Thyroid gland (tissue), 4 donors: ENCODE data around the gene TMEM270. TPM values are rescaled to one million over a fixed set of nuclear protein-coding genes. Genes with fewer than 3 reads are reported as not detected.
A peak's percentile ranks its signal among the peaks of the same experiment; 100 is the strongest.

Source experiments
- DNase-seq, 2 donors: peaks; one replicate each; pipeline ENCODE4 v3.0.0-alpha.2; 2019
- H3K27ac ChIP-seq, 3 donors: fragments of 200-600 bp; sonication (generic); 1 replicate in 2 of 3; 2 replicates in 1 of 3; pipeline ENCODE4 v1.5.1; 2016 to 2019; ENCODE audit warnings: mild to moderate bottlenecking in 1 of 3, moderate library complexity in 1 of 3
- H3K27me3 ChIP-seq: fragments of 200-600 bp; sonication (generic); one replicate; pipeline ENCODE4 v1.5.1; 2019
- H3K36me3 ChIP-seq, 2 donors: fragments of 200-600 bp; sonication (generic); one replicate each; pipeline ENCODE4 v1.5.1; 2016 to 2019
- H3K4me1 ChIP-seq, 2 donors: fragments of 200-600 bp; sonication (generic); one replicate each; pipeline ENCODE4 v1.5.1; 2017 to 2019
- H3K4me3 ChIP-seq, 3 donors: fragments of 200-600 bp; sonication (generic); replicated peaks in 1 of 3; 1 replicate in 2 of 3; 2 replicates in 1 of 3; pipeline ENCODE4 v1.5.1; 2016; ENCODE audit warnings: mild to moderate bottlenecking in 1 of 3
- H3K9me3 ChIP-seq: fragments of 200-600 bp; sonication (generic); one replicate; pipeline ENCODE4 v1.5.1; 2017
- CTCF ChIP-seq, 6 experiments: fragments of 200-600 bp in 3 of 6; fragments of 450-650 bp in 3 of 6; sonication (generic) in 3 of 6; IDR thresholded peaks; one replicate each; pipeline ENCODE4 v1.5.1; 2016 to 2019; ENCODE audit warnings: antibody characterized with exemption in 6 of 6, mild to moderate bottlenecking in 2 of 6, inconsistent platforms in 1 of 6, moderate library complexity in 1 of 6
- POLR2A ChIP-seq, 2 donors: fragments of 450-650 bp; IDR thresholded peaks; one replicate each; pipeline ENCODE4 v1.6.1; 2017; ENCODE audit warnings: antibody characterized with exemption in 2 of 2, mild to moderate bottlenecking in 2 of 2, moderate library complexity in 1 of 2
- WGBS, 2 donors: methylation state at CpG; one replicate each; pipeline ENCODE4 v1.1.5; 2017; 5-methylcytosine and 5-hydroxymethylcytosine counted together
- intact Hi-C: fragments of 100-400 bp; cut with DNase I; formaldehyde crosslinking; loops from one replicate; pipeline ENCODE4 v1.15.1; 2023
- total RNA-seq, 4 donors: library from RNA; depleted of rRNA; stranded (reverse); fragments of >200 nt; gene quantifications; one replicate each; pipeline ENCODE4 v1.2.3, GENCODE V29; 2016

The TMEM270 gene
- total RNA-seq, 4 donors from 2014 or later: not detected

GRCh38 chr7:73829921-73830680 lies 30.9 kb upstream of the TMEM270 start:
- H3K9me3 ChIP-seq: no peaks in the 10 kb centered on the region
- no peaks in the 10 kb centered on the region for H3K27me3 ChIP-seq
- H3K4me3 ChIP-seq: peak overlapping the region in 1 of 3 donors; percentile 60
- no peaks in the 10 kb centered on the region for H3K36me3 ChIP-seq
- H3K4me1 ChIP-seq: peaks cover 57 to 60% of the 10 kb centered on the region in 2 donors
- peak overlapping the region; percentile 90 to 98 (median 95) for H3K27ac ChIP-seq
- 31 to 55% methylated on average over 13 of the region's 13 CpGs for WGBS, 2 donors
- peak; percentile 46 to 56 for DNase-seq
- intact Hi-C loops: loop anchor here (5.0 kb wide), 1 partner anchor 88 kb away; no protein-coding TSS in a partner anchor
- TF ChIP-seq CTCF (IDR thresholded peaks at IDR 0.05) (no peak), POLR2A (IDR thresholded peaks at IDR 0.05) (no peak)

GRCh38 chr7:73830681-73831583 lies 30.0 kb upstream of the TMEM270 start, which contains the start of gene CLDN4:
CLDN4 (plus strand) TSS chr7:73830996; CDS start chr7:73831202, 206 bp downstream.
- 0 to 17% methylated on average over 4 to 25 of the region's 42 CpGs for WGBS, 2 donors
- intact Hi-C loops: no loop called here

GRCh38 chr7:73831584-73831833 lies 29.4 kb upstream of the TMEM270 start:
- Histone ChIP-seq H3K4me3 (peak overlapping the region; percentile 60 to 99 (median 72)), H3K4me1 (peaks cover 43 to 46% of the 10 kb centered on the region in 2 donors), H3K27me3 (no peaks in the 10 kb centered on the region), H3K36me3 (no peaks in the 10 kb centered on the region), H3K9me3 (no peaks in the 10 kb centered on the region), H3K27ac (peak overlapping the region; percentile 90 to 98 (median 95))
- 4 to 40% methylated on average over 2 to 11 of the region's 16 CpGs for WGBS, 2 donors
- intact Hi-C loops: no loop called here
- DNase-seq: no peak
- TF ChIP-seq CTCF (IDR thresholded peaks at IDR 0.05) (no peak), POLR2A (IDR thresholded peaks at IDR 0.05) (no peak)

More at GRCh38 chr7:73830681-73831583, 30.0 kb upstream of the TMEM270 start, which contains the start of gene CLDN4:
- Histone ChIP-seq H3K4me1 (peaks cover 49 to 52% of the 10 kb centered on the region in 2 donors), H3K9me3 (no peaks in the 10 kb centered on the region), H3K36me3 (no peaks in the 10 kb centered on the region), H3K27me3 (no peaks in the 10 kb centered on the region), H3K4me3 (peak within 1 kb of the TSS; percentile 60 to 99 (median 72)), H3K27ac (peak within 1 kb of the TSS; percentile 90 to 98 (median 95))
- TF ChIP-seq CTCF (IDR thresholded peaks at IDR 0.05) (no peak), POLR2A (IDR thresholded peaks at IDR 0.05) (peak; percentile 98 to 99)
- peak; percentile 97 for DNase-seq

- no peaks in the 10 kb centered on the region for H3K27me3 ChIP-seq
- DNase-seq: peak; percentile 98
- H3K27ac ChIP-seq: peak overlapping the region; percentile 90 to 98 (median 95)
- peak; percentile 58 to 97 for TF ChIP-seq POLR2A (IDR thresholded peaks at IDR 0.05)
- TF ChIP-seq CTCF (IDR thresholded peaks at IDR 0.05): no peak
- H3K36me3 ChIP-seq: no peaks in the 10 kb centered on the region
- 17 to 22% methylated on average over 14 to 15 of the region's 16 CpGs for WGBS, 2 donors
- peak overlapping the region; percentile 60 to 99 (median 72) for H3K4me3 ChIP-seq
- intact Hi-C loops: no loop called here
- H3K9me3 ChIP-seq: no peaks in the 10 kb centered on the region
- peaks cover 38 to 41% of the 10 kb centered on the region in 2 donors for H3K4me1 ChIP-seq
Measured at GRCh38 chr7:73831834-73832651, 28.9 kb upstream of the TMEM270 start.
